GM12874 (cell line): ENCODE measurements around the gene KDM6B.

ENCODE experiments used
- TF ChIP-seq, protein P1 (sequence below): IDR thresholded peaks from 2 replicates; pipeline ENCODE4 v1.5.1; 2011; ENCODE audit warnings: low read depth, mild to moderate bottlenecking, control low read depth, low read length, moderate library complexity; ENCODE audit not compliant: insufficient read depth

KDM6B gene

DNA sequence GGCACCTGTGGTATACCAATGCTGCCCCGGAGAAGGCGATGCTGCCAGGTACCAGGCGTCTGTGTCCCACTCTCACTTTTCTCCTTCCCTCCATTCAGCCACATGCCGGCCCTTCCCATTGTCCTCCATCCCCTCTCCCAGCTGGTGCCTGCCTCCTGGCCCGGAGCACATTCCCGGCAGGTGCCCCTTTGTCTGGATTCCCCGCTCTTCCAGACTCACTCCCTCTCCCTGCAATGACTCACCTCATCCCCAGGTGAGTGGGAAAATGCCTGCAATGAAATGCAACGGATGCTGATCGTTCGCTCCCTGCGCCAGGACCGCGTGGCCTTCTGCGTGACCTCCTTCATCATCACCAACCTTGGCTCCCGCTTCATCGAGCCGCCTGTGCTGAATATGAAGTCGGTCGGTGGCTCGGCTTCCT lies 10.4 kb upstream of the KDM6B start:
- TF ChIP-seq, protein P1, sequence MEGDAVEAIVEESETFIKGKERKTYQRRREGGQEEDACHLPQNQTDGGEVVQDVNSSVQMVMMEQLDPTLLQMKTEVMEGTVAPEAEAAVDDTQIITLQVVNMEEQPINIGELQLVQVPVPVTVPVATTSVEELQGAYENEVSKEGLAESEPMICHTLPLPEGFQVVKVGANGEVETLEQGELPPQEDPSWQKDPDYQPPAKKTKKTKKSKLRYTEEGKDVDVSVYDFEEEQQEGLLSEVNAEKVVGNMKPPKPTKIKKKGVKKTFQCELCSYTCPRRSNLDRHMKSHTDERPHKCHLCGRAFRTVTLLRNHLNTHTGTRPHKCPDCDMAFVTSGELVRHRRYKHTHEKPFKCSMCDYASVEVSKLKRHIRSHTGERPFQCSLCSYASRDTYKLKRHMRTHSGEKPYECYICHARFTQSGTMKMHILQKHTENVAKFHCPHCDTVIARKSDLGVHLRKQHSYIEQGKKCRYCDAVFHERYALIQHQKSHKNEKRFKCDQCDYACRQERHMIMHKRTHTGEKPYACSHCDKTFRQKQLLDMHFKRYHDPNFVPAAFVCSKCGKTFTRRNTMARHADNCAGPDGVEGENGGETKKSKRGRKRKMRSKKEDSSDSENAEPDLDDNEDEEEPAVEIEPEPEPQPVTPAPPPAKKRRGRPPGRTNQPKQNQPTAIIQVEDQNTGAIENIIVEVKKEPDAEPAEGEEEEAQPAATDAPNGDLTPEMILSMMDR = no peak

DNA sequence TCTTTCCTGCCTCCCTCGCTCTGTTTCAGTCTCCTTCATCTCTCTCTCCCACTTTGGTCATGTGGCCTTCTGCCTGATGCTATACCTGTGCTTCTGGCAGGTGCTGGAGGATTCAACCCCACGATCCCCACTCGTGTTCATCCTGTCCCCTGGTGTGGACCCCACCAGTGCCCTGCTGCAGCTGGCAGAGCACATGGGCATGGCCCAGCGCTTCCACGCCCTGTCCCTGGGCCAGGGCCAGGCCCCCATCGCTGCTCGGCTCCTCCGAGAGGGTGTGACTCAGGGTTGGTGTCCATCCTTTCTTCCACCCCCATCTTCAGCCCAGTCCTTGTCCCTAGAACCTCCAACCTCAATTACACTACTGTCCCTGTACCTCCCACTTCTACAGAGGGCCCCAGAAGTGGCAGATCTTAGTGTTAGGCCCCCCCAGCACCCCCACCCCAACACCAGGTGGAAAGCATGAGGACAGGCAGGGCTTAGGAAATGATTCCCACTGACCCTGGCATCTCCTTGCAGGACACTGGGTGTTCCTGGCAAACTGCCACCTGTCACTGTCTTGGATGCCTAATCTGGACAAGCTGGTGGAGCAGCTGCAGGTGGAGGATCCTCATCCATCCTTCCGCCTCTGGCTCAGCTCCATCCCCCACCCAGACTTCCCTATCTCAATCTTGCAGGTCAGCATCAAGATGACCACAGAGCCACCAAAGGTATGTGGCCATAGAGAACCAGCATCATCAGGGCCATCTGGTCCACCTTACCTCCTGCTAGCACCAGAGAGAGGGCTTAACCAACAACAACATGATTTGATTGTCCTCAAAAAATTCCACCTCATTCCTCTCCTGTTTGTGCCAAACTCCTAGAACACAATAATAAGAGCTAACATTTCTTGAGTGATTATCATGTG lies 9.7 kb upstream of the KDM6B start:
- TF ChIP-seq, protein P1 = no peak

DNA sequence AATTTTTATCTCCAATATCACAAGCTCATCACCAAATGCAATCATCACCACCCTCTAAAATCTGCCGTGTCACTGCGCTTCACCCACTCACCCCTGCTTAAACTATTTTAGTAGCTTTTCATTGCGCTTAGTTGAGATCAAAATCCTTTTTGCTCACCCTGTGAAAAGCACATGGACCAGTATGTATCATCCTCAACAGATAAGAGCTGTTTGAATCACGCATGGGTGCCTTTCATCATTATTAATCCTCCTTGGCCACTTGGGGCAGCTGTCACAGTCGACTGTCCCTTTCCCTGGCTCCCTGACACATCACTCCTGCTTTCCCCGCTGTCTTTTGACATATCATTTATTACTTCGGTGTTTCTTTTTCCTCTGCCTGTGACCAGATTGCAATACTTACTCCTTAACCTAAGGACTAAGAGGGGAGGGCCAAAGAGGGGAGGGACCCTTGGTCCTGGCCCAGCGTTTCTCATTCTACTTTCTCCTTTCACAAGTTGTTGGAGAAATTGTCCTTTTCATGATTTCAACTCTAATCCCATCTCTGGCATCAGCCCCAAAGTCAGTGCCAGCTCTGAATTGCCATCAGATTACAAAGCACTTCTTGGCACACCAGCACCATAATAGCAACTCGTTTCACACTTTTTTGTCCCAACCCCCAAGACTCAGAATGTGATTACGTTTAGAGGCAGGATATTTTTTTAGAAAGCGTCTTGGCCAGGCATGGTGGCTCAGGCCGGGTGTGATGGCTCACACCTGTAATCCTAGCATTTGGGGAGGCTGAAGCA lies 8.6 kb upstream of the KDM6B start:
- TF ChIP-seq, protein P1 = no peak

DNA sequence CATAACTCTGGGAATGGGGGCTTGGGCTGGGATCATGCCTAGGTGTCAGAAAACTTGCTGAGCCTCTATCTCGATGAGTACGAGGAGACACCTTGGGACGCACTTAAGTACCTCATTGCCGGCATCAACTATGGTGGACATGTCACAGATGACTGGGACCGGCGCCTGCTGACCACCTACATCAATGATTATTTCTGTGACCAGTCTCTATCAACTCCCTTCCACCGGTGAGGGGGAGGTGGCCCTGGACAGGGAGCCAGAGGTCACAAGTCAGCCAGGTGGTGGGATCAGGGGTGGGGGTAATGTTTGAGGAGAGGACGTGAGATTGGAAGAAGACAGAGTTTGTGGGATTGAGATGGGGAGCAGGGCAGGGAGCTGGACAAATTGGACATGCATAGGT lies 3.4 kb upstream of the KDM6B start:
- TF ChIP-seq, protein P1 = no peak

DNA sequence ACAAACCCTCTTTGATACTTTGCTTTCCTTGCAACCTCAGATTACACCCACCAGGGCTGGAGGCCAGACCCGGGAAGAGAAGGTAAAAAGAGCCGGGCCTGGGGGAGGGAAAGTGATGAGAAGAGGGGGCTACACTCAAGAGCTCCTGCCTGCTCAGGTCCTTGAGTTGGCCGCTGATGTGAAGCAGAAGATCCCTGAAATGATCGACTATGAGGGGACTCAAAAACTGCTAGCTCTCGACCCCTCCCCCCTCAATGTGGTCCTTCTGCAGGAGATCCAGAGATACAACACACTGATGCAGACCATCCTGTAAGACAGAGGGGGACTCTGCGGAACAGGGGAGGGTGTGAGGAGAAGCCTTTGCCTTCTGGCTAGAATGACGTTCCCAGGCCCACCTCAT lies 2.8 kb upstream of the KDM6B start:
- TF ChIP-seq, protein P1 = no peak

DNA sequence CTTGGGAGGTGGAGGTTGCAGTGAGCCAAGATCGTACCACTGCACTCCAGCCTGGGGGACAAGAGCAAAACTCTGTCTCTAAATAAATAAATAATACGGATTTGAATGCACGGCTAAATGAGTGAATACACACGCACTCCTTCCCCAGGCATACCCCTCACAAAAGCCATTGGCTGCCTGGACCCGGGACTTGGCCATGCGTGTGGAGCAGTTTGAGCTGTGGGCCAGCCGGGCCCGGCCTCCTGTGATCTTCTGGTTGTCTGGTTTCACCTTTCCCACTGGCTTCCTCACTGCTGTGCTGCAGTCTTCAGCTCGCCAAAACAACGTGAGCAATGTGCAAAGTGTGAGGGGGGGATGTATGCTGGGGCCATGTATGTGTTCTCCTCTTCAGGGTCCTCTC lies 1.6 kb upstream of the KDM6B start:
- TF ChIP-seq, protein P1 = no peak

DNA sequence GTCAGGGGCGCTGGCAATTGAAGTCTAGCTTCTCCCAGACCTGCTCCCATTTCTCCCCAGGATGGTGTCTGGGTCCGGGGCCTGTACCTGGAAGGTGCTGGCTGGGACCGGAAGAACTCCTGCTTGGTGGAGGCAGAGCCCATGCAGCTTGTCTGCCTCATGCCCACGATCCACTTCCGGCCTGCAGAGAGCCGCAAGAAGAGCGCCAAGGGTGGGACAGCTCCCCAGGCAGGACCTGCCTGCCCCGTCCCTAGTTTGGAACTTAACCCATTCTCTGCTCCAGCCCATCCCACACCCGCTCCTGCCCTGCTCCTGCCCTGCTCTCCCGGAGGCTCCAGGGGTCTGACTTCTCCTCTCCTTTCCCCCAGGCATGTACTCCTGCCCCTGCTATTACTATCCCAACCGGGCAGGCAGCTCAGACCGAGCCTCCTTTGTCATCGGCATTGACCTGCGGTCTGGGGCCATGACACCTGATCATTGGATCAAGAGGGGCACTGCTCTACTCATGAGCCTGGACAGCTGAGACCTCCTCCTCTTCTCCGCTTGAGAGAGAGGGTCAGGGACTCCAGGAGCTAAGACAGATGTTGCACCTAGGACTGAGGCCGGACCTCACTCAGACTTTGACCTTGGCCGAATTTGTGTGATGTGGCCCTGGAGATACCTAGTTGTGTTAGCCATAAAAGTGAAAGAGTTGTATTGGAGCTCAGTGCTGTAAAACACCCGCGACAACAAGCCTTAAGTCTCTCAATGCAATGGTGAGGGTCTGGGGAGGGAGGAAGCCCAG lies 814 bp upstream of the KDM6B start:
- TF ChIP-seq, protein P1 = no peak
